Erythroblast (primary cell): ENCODE data around the gene HELZ.

Experiments
- GATA1 ChIP-seq: IDR thresholded peaks from 2 replicates; pipeline ENCODE4 v1.6.1; 2011; ENCODE audit warnings: low read depth, mild to moderate bottlenecking, control low read depth, low read length, moderate library complexity
- POLR2A ChIP-seq: IDR thresholded peaks from 2 replicates; pipeline ENCODE4 v1.6.1; 2011; ENCODE audit warnings: mild to moderate bottlenecking, low read length

- TF ChIP-seq POLR2A (no peak), GATA1 (no peak)
Observed at GRCh38 chr17:67239597-67239996, 5.4 kb downstream of the HELZ start.
